Measurements from ENCODE around the gene ADGRD2.

The ADGRD2 gene

GRCh38 chr9:124438091-124438490 is 12.2 kb upstream of the ADGRD2 start:
- no peak for DNase-seq (ENCODE audit: low read depth, low spot score)

- no peak for DNase-seq (ENCODE audit: low read depth, low spot score)
These were observed 11.2 kb upstream of the ADGRD2 start for GRCh38 chr9:124439086-124439485.

GRCh38 chr9:124439686-124440243 is 10.5 kb upstream of the ADGRD2 start:
- DNase-seq (ENCODE audit: low read depth, low spot score), result no peak

DNA sequence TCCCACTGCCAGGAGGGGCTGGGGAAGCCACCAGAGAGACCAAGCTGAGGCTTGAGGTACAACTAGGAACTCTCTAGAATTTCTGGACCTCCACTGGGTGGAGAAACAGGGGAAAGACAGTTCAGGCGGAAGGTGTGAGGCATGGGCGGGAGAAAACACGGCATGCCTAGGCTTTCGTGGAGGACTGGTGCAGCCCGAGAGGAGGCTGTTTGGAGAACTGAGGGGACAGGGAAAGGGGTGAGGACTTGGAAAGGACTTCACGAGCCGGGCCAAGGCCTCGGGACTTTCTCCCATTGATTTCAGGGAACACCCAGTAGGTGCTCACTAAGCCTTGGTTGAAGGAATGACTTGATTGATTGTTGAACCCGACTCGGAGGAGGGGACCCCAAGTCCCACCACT is 9.5 kb upstream of the ADGRD2 start:
- DNase-seq (ENCODE audit: low read depth, low spot score), result no peak

DNA sequence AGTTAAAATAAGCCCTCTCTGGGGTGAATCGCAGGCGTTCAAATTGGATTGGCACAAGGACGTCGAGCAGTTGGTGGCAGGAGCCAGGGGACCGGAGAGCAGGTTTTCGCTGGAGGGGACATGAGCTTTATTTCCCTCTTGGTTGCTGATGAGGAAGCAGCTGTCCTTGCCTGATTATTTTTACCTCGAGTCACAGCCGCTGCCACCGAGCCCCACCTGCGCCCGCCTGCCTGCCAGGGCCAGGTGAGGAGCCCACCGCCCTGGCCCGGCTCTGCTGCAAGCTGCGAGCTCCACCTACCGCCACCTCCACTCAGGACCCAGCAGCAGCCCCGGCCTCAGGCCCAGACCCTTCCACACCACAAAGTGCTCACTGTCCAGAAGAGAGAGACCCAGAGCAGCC is 9.0 kb upstream of the ADGRD2 start:
- DNase-seq (ENCODE audit: low read depth, low spot score), result no peak

DNA sequence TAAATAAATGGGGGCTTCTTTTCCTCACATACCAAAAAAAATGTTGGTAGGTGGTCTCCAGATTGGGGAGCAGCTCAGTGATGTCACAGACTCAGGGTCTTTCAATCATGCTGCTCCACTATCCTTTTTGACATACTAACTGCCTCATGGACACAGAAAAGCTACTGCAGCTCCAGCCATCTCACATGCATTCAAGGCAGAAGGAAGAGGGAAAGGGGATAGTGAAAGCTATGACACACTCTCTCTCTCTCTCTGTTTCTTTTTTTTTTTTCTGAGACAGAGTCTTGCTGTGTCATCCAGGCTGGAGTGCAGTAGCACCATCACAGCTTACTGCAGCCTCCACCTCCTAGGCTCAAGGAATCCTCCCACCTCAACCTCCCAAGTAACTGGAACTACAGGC is 7.9 kb upstream of the ADGRD2 start:
- DNase-seq (ENCODE audit: low read depth, low spot score), result no peak

GRCh38 chr9:124442826-124443225 is 7.4 kb upstream of the ADGRD2 start:
- DNase-seq (ENCODE audit: low read depth, low spot score), result no peak

DNA sequence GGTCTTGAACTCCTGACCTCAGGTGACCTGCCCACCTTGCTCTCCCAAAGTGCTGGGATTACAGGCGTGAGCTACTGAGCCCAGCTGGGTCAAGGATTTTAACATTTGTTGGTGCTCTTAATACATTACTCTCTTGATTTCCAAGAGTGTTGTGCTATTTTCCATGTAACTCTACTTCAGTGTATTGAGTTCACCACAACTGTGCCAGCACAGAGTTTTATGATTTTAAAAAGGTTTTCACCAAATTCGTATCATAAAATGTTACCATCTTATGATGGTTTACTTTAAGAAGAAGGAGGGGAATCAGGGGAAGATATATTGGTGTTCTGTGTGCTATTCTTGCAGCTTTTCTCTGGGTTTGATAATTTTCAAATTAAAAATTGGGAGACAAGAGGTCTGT is 6.6 kb upstream of the ADGRD2 start:
- no peak for DNase-seq (ENCODE audit: low read depth, low spot score)

DNA sequence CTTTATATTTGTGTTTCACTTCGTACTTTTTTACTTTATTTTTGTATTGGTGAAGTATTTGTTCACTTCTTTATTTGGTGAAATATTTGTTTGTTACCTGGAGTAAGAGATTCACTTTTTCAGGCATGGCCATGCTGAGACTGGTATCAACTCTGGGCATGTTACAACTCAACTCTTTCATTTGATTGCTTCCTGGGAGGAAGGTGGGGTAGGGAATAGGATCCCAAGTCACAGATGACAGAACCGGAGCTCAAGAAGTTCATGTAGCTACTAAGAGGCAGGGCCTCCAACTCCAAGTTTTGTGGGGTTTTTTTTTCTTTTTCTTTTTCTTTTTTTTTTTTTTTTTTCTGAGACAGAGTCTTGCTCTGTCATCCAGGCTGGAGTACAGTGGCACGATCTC is 6.1 kb upstream of the ADGRD2 start:
- no peak for DNase-seq (ENCODE audit: low read depth, low spot score)

GRCh38 chr9:124447297-124447661 is 3.0 kb upstream of the ADGRD2 start:
- DNase-seq (ENCODE audit: low read depth, low spot score), result no peak

DNA sequence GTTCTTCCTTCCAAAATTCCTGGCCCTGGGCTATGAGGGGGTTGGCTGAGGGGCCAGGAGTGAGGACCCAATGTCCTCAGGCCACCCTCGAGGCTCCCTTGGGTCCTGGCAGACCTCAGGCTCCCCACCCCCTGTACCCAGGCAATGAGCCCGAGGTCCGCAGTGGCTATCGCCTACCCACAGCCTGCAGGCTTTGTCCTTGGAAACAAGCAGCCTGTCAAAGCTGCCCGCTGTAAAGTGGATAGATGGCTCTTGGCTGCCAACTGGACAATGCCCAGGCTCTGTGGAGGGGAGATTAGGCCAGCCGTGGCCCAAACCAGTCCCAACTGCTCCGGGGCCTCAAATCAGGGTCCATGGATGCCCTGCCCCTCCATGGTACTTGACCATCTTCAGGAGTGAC is 2.2 kb upstream of the ADGRD2 start:
- no peak for DNase-seq (ENCODE audit: low read depth, low spot score)

DNA sequence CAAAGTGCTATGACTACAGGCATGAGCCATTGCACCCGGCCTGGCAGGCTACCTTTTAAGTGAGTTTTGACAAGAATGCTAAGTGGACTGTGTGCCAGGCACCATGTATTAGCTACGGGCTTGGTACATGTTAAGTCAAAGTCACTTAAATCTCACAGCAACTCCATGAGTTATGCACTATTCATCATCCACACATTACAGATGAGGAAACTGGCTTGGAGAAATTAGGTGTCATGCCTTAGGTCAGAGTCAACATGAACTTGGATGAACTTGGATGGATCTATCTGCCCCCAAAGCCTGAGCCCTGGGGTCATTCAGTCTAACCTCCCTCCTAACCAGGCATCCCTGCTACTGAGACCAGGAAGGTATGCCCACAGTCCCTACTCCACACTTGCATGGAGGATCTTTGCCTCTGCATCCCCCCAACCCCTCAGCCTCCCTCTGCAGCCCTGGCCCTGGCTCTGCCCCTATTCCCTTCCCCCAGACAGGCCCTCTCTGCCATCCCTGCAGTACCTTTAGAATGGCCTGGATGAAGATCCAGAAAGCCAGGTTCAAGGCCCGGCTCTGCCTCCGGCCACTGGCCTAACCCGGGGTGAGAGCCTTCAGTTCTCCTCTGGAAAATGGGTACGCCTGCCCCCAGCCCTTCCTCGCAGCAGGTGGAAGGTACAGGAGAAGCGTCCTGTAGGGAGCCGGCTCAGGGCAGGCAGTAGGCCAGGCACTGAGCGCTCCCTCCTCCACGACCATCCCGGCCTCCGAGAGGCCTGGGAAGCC is 685 bp upstream of the ADGRD2 start:
- DNase-seq (ENCODE audit: low read depth, low spot score), result no peak

GRCh38 chr9:124450931-124451661 is 845 bp downstream of the ADGRD2 start:
- DNase-seq (ENCODE audit: low read depth, low spot score), result no peak

DNA sequence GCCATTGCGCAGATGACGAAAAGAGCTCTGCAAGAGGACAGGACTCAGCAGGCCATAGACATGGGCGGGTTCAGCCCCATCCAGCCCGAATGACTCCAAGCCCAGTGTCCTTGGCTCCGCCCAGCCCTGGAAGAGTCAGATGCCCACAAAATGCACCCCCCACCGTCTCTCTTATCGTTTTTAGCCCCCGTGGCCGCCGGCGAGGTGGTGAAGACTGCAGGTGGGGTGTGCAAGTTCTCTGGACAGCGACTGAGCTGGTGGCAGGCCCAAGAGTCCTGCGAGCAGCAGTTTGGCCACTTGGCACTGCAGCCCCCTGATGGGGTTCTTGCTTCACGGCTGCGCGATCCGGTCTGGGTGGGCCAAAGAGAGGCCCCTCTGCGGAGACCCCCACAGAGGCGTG is 2.1 kb downstream of the ADGRD2 start:
- no peak for DNase-seq (ENCODE audit: low read depth, low spot score)

- DNase-seq (ENCODE audit: low read depth, low spot score), result peak; percentile 27
These were observed 2.8 kb downstream of the ADGRD2 start for GRCh38 chr9:124452841-124453585.

- DNase-seq (ENCODE audit: low read depth, low spot score), result peak; percentile 30
These were observed 3.4 kb downstream of the ADGRD2 start for GRCh38 chr9:124453586-124454191.

DNA sequence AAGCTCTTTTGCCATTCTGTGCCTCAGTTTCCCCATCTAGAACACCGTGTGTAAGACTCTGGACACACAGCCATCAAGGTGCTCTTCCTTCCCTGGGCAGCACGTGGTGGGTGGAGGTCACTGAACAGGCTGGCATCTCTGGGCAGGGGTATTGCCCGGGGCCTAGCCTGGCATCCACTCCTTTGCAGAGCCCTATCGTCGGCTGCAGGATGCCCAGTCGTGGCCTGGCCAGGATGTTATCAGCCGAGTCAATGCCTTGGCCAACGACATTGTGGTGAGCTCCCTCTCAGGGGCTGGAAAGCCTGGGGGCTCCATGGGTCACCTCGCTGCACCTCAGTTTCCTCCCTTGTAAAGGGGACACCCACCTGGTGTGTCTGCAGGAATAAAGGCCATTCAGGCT is 4.0 kb downstream of the ADGRD2 start:
- DNase-seq (ENCODE audit: low read depth, low spot score), result no peak

- no peak for DNase-seq (ENCODE audit: low read depth, low spot score)
These were observed 4.7 kb downstream of the ADGRD2 start for GRCh38 chr9:124454791-124455443.

DNA sequence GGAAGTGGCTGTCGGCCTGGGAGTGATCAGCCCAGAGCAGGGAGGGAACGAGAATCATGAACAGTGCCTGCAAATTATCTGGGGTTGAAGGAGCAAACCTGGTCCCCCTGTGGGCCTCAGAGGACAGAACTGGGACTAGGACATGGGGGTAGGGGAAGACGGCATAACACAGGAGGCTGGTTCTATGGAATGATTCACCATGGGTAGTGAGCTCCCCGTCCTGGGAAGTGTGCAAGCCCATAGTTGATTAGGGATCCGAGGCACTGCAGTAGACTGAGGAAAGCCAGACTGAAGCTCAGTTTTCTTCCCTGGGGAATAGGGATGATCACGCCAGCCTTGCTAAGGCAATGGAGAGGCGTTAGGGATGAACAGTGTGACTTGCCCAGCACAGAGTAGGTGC is 5.6 kb downstream of the ADGRD2 start:
- DNase-seq (ENCODE audit: low read depth, low spot score), result no peak

DNA sequence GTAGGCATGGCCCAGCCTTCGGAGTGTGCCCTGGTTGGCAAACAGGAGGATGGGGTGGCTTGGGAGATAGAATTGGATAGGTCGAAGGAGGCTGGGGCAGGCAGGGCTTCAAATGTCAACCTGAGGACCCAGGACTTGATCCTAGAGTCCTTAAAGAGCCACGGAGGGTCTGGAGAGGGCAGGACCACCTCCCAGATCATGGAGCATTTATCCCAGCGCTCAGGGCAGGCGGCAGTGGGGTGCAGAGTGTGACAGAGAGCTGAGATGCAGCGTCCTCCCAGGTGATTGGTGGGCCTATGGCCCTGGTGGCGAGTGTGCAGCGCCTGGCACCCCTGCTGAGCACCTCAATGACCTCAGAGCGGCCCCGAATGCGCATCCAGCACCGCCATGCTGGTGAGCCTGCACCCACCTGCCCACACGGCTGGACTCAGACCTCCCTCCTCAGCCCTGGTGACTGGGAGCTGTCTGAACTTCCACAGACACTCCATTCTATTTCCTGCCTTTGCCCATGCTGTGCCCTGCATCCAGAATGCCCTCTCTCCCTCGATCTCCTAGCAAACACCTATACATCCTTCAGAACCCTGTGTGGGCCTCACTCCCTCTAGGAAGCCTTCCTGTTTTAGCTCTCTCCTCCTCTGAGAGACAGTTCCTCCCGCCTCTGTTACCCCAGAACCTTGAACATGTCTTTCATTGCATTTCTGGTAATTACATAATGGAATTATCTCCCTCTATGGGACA is 6.3 kb downstream of the ADGRD2 start:
- no peak for DNase-seq (ENCODE audit: low read depth, low spot score)

Measured in ELF-1 (cell line).